AG04449 (cell line): ENCODE results near the gene SELE.

ENCODE experiments used
- CTCF ChIA-PET: fragments of 350-600 bp; formaldehyde crosslinking; extraction: SDS; loops from one replicate; lab custom pipeline; 2021; ENCODE audit warnings: antibody characterized with exemption; lab: Yijun Ruan, JAX
- POLR2A ChIA-PET: fragments of 400-600, 350-600 bp; formaldehyde crosslinking; extraction: SDS; loops from one replicate; lab custom pipeline; 2020; ENCODE audit warnings: antibody characterized with exemption, inconsistent platforms; lab: Yijun Ruan, JAX
- DNase-seq: peaks from one replicate; pipeline ENCODE4 v3.0.0-alpha.2; 2010; ENCODE audit warnings: low read depth, low spot score
- H3K4me3 ChIP-seq: 2 replicates; pipeline ENCODE4 v1.5.1; 2011; ENCODE audit warnings: low read depth, mild to moderate bottlenecking, control low read depth, low read length
- TF ChIP-seq, protein P1 (sequence below): IDR thresholded peaks from one replicate; pipeline ENCODE4 v1.5.1; 2011; ENCODE audit warnings: mild to moderate bottlenecking, moderate library complexity, low read length, control low read depth, inconsistent platforms; ENCODE audit not compliant: insufficient read depth; ENCODE audit errors: missing control alignments

The SELE gene

DNA sequence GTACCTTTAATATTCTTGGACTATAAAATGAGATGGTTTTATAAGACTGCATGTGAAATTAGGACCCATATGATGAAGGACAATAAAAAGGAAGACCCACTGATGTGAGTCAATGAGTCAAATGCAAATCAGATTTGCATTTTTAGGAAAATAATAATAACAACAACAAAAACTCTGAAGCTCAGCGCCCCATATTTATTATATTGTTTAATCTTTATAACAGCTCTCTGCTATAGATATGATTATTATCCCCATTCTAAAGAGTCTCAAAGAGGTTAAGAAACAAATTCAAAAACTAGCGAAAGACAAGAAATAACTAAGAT lies 21.6 kb downstream of the SELE start:
- ChIA-PET CTCF (interaction anchor here (1.0 to 2.1 kb wide), 11 partner anchors 9 to 1104 kb away, joined by 3 to 18 read pairs (median 4); partner anchors contain the start of gene F5), POLR2A (no interaction called here)
- DNase-seq: no peak
- TF ChIP-seq, protein P1, sequence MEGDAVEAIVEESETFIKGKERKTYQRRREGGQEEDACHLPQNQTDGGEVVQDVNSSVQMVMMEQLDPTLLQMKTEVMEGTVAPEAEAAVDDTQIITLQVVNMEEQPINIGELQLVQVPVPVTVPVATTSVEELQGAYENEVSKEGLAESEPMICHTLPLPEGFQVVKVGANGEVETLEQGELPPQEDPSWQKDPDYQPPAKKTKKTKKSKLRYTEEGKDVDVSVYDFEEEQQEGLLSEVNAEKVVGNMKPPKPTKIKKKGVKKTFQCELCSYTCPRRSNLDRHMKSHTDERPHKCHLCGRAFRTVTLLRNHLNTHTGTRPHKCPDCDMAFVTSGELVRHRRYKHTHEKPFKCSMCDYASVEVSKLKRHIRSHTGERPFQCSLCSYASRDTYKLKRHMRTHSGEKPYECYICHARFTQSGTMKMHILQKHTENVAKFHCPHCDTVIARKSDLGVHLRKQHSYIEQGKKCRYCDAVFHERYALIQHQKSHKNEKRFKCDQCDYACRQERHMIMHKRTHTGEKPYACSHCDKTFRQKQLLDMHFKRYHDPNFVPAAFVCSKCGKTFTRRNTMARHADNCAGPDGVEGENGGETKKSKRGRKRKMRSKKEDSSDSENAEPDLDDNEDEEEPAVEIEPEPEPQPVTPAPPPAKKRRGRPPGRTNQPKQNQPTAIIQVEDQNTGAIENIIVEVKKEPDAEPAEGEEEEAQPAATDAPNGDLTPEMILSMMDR: no peak
- H3K4me3 ChIP-seq: no peak overlapping the region

DNA sequence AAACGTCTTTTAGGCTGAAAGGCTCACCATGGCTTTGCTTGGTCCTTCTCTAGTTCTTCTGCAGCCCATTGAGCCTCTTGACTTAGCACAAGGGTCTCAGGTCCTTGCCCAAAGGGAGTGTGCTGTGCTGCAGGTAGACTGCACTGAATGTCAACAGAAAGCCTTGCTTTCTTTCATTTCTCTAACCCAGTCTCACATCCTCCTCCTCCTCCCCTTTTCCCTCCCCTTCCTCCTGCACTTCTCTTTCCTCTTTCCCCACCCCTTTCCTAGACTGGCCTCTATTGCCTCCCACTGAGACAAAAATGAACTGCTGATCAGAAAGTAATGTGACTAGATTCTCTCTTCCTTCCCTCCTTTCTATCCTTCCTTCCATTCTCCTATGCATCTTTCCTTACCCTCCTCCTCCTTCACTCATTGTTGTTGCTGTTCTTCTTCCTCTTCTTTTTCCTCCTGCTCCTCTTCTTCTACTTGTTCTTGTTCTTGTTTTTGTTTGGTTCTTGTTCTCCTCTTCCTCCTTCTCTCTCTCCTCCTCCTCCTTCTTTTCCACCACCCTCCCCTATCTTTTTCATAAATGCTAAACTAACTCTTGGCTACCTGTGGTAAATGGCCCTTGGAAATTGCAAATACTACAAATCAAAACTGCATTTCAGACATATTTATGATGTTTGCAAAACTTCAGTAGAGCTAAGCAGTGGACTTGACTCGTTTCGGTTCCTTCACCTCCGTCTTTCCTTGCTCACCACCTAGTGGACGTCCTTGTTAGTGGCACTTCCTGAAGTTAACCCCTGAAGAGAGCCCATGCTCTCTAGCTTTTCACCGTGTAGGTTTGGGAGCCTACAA lies 22.2 kb downstream of the SELE start, which contains the start of gene SELL:
Gene SELL (minus strand): TSS at position 152 of the 840 bp plus-strand sequence. CDS start 122 bp downstream, at position 30.
- DNase-seq: peak; percentile 21
- ChIA-PET POLR2A (no interaction called here), CTCF (interaction anchor here (0.6 to 2.1 kb wide), 11 partner anchors 9 to 1103 kb away, joined by 3 to 18 read pairs (median 4); partner anchors contain the start of gene F5)
- TF ChIP-seq, protein P1: peak; percentile 70
- peak within 1 kb of the TSS; percentile 41 for H3K4me3 ChIP-seq

DNA sequence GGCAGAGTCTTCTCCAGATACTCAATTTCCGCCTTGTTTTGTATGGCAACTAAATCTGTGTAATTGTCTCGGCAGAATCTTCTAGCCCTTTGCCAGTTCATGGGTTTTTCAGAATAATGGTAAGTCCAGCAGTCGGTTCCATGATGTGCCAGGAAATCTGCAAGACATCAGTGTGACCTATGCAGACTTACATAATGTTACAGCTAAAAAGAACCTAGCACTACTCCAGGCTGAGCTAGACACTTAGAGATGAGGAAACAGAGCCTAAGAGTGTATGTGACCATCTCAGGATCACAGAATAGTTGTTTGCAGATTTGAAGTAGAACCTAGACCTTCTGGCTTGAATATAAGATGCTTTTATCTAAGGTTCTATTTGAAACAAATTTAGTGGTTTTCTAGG lies 25.2 kb downstream of the SELE start:
- DNase-seq: no peak
- ChIA-PET CTCF (no interaction called here), POLR2A (no interaction called here)
- TF ChIP-seq, protein P1: no peak
- H3K4me3 ChIP-seq: no peak overlapping the region

DNA sequence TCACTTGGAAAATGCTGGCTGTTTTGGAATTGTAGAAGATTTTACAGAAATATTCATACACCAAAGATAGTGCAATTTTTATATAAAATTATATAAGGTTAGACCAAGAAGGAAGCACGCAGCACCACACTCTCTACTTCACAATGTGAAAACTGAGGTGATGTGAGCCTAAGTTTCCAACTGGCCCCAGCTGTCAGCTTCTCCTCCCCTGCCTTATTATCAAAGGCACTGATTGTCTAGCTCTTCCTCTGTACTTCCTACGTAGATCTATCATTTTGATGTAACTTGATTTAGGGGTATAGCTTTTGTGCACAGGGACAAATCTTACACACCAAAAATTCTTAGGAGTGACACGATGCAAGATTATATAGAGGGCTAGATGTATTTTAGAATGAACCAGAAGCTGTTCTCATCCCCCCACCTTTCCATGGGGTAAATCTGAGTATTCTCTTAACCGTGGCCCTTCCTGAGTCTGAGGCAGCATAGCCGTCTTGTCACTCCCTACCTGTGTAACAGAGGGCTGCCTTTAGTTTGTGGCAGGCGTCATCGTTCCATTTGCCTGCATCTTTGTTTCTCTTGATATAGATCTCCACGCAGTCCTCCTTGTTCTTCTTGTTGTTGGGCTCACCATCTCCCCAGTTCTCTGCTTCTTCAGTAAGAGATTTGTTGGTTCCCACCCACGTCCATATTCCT lies 25.8 kb downstream of the SELE start:
- POLR2A ChIA-PET: no interaction called here
- TF ChIP-seq, protein P1: no peak
- no peak for DNase-seq
- H3K4me3 ChIP-seq: no peak overlapping the region
- CTCF ChIA-PET: no interaction called here

DNA sequence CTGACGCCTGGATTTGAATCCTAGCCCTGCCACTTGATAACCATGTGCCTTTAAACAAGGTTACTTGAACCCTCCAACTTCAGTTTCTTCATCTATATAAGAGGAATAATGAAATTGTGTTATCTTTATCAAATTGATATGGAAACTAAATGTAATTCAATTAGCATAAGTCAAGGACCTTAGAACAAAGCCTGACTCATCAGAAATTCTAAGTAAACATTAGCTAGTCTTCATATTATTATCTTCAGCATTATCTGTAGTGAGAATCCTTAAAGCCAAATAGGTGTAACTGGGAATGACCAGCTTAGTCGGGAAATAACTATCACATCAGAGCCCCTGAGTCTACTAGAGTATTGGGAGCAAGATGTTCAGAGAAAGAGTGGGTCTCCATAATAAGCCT lies 29.1 kb downstream of the SELE start:
- ChIA-PET POLR2A (no interaction called here), CTCF (no interaction called here)
- TF ChIP-seq, protein P1: no peak
- no peak overlapping the region for H3K4me3 ChIP-seq
- no peak for DNase-seq
